Inflammatory macrophage treated with lipopolysaccharide for 1 hour (primary cell): ENCODE data around the gene SLC48A1.
"Not testable (repeated sequence)": the region's sequence is repeated elsewhere in the genome, so short reads cannot be mapped to it uniquely, and the experiment has no call there.

Experiments used
- DNase-seq, 2 donors: peaks; one replicate each; pipeline ENCODE4 v3.0.0-alpha.2; 2020 to 2022

SLC48A1 gene

DNA sequence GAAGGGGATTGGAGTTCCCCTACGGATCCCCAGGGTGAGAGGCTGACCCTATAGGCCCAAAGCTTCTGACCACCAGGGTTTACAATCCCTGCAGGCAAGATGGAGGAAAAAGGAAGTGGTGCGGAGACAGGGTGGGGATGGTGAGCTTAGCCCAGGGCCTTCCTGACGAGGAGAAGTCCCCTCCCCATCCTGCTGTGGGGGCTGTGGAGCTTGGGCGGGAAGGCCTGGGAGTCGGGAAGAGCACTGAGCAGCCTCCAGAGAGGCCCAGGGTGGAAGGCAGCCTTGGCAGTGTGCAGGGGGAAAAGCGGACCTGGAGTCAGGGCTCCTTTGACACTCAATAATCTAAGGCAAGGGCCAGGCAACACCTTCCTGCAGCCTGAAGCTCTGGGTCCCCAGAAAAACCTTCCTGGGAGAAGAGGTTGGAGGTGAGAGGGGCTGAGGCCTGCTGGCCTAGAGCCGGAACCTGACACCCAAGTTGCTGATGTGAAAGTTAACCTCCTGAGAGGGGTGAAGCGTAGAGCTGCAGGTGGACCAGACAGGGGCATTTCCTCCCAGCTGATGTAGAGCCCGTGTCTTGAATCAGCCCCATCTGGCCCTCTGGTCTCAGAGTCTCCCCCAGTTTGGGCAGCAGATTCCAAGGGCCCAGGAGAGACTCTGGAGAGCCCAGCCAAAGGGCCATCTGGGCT lies 40.6 kb downstream of the SLC48A1 start:
- DNase-seq, result peak; percentile 76 to 78

DNA sequence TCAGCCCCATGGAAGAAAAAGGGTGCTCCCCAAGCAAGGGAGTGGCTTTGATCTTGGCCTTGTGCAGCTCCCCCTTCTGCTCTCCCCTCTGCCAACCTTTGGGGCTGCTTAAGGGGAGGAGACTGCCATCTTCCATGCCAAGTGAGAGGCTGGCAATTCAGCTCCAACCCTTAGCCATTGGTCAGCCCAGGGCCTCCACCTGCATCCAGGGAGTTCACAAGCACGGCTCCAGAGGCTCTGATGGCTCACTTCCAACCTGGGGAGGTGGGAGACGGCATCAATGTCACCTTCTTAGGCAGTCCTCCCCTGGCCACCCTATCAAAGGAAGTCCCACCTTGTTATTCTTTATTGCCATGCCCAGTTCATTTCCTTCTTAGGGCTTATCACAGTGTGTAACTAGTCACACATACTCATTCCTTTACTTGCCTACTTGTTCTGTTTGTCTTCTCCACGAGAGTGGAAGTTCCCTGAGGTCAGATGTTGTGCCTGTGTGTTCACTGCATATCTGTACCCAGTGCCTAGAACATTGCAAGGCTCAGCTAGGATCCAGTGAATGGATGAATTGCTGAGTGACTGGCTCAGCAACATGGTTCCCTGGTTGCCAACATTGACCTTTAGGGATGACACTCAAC lies 41.6 kb downstream of the SLC48A1 start:
- no peak for DNase-seq

DNA sequence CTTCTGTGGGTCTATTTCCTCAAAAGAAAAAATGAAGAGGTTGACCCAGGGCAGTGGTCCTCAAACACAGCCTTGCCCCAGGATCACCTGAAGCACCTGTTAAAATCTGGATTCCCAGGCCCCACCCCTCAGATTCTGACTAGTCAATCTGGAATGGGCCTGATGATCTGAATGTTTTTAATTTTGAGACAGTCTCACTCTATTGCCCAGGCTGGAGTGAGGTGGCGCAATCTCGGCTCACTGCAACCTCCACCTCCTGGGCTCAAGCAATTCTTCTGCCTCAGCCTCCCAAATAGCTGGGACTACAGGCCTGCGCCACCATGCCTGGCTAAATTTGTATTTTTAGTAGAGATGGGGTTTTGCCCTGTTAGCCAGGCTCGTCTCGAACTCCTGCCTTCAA lies 42.4 kb downstream of the SLC48A1 start:
- DNase-seq, result not testable (repeated sequence)

DNA sequence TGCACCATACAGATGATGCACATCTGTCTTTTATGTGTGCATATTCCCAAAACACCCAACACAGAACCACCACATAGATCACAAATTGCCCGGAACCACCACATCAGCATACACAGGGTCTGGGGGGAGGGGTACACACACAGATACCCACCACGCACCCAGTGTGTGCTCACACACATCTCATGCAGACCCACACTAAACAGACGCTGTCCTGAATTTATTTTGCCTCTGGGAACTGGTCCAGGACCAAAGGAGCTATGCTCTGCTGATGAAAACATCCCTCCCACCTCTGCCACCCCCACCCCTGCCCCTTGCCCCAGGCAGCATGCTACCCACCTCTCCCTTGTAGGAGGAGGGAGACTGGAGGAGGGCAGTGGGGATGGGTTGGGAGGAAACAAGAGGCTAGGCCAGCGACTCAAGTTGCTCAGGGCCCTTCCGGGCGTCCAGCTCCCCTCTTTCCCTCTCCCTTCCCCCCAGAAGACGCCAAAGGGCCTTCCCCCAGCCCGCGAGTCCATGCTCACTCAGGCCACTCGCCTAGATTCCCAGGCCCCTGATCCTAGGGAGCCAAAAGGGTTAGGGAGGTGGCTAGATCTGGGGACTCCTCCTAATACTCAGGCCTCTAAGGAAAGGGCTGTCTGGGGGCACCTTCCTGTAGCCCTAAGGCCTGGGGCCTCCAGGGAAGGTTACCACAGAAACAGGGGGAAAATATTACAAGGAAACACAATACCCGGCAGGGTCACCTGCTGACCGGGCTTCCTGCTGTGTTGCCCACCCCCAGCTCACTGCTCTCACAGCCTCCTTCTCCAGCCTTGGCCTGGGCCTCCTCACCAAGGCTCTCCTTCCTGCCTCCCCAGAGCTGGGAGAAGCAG lies 43.6 kb downstream of the SLC48A1 start:
- DNase-seq, result no peak

DNA sequence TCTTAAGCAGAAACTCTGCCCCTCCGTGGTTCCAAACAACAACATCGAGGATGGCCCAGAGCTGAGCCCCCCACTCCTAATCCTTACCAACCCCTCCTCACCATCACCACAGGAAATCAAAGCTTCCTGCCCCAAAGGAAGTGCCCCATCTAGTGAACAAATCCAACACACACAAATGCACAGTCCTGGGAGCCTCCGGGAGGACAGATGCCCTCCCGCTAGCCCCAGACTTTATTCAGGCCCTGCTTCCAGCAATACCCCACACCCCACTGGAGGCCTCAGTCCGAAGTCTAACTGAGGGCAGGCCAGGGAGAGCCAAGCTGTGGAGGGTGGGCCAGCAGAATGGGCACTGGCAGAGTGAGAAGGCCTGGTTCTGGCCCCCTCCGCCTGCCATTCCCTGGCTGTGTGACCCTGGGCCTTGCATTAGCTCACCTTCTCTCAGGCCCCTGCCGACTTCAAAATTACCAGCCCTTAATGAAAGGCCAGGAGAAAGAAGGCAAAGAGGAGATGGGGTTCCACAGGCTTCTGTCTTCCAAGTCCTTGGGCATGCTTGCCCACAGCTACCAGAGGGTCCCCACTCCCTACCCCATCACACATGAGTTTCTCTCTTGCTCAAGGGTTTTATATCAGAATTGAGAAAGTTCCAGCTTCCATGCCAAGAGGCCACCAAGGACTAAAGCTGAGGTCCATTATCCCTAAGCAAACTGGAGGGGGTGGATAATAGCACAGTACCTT lies 44.4 kb downstream of the SLC48A1 start:
- no peak for DNase-seq

DNA sequence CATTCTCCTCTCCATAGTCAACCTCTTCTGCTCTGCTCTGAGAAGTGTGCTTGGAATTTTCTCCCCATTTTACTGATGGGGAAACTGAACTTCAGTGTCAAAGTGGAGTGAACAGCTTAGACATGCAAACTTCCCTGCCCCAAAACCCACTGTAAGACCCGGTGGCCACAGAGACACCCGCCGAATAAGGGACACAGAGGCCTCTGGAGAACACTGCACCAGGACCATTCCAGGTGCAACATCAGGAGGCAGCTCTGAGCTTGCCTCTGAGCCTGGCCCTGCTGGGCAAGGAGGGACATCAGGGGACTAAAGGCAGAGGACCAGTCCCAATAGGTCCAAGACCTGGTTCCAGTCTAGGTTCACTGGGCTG lies 45.0 kb downstream of the SLC48A1 start:
- no peak for DNase-seq

DNA sequence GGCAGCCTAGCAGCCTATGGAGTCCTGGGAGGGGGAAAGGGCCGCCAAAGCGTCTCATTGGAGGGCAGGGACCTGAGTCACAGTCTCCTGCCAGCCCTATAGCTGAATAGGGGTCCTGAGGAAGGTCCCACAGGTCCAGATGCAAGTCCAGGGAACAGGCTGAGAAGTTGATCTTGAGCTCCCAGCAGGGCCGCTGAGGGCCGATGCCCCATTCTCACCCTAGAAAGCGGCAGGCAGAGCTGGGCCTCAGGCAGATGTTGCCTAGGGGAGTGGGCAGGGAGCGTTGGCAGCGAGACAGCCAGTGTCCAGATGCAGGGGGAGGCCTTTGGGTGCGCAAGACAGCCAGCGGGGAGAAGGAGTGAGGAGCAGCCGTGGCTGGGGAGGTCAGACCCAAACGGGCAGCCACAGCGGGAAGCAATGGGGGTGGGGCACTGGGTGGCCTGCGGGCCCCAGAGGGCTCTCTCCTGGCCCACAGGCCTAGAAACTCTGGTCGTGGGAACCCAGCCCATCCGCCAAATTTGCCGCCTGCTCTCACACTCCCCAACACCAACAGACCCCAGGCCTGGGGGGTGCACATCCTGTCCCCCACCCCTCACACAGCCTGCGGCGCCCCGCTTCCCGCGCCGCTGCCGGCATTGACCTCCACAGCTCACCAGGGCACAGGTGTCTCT lies 45.6 kb downstream of the SLC48A1 start:
- DNase-seq, result no peak

DNA sequence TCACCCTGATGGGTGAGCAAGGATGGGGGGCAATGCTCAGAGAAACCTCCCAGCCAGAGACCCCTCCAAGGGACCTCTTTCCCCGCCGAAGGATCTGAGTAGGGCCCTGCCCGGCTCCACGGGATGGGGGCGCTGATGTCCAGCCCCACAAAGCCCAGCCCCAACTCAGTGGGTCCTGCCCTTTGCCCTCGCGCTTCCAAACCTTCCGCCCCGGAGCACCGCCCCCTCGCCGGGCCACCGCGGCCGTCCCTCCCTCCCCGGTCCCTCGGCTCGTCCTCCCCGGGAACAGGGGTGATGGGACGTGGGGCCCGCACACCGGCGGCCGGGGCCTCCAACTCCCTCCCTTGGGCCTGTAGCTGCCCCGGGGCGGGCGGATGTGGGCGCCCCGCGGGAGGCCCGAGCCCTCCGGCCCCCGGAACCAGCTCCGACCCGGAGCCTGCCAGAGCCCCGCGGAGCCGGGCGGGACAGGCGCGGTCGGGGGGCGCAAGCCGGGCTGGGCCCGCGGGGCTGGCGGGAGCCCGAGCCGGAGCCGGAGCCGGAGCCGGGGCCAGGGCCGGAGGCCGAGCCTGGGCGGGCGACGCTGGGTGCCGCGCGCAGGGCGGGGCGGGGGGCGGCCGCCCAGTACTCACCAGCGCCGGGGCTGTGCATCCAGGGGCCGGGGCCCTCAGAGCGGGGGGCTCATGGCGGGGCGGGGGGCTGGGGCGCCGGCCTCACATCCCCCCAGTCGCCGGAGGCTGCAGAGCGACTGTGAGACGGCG lies 46.3 kb downstream of the SLC48A1 start:
- DNase-seq, result peak; percentile 39 to 44

DNA sequence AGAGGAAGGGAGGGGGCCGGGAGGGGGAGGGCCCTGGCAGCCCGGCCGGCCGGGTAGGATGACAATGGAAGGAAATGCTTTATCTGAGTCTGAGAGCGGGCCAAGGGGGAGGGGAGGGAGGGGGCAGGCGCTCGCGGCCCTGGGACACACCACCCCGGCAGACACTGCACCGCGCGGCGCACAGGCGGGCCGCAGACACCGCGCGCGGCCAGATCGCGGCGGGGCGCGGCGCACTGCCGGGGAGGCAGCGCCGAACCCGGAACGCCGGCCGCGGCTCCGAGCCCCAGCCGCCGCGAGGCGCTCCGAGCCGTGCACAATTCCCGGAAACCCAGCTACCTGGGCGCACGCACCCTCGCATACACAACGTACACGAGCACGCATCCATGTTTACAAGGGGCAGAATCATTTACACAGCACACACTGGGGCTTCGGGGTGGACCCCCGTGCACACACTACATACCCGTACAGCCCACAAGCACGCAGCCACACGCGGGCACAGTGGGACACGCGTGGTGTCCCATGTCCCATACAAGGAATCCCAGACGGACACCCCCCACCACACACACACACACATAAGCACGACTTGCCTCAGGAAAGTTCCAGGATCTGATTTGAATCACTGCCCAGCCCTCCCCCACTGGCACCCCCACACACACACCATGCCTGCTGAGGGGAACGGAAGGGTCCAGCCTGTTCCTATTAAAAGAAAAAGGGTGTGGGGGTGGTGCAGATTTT lies 47.0 kb downstream of the SLC48A1 start, which contains the start of gene HDAC7:
TSS of gene HDAC7 (minus strand) at position 8 of the 735 bp plus-strand sequence. CDS start 118 bp downstream, outside the sequence.
- no peak for DNase-seq

DNA sequence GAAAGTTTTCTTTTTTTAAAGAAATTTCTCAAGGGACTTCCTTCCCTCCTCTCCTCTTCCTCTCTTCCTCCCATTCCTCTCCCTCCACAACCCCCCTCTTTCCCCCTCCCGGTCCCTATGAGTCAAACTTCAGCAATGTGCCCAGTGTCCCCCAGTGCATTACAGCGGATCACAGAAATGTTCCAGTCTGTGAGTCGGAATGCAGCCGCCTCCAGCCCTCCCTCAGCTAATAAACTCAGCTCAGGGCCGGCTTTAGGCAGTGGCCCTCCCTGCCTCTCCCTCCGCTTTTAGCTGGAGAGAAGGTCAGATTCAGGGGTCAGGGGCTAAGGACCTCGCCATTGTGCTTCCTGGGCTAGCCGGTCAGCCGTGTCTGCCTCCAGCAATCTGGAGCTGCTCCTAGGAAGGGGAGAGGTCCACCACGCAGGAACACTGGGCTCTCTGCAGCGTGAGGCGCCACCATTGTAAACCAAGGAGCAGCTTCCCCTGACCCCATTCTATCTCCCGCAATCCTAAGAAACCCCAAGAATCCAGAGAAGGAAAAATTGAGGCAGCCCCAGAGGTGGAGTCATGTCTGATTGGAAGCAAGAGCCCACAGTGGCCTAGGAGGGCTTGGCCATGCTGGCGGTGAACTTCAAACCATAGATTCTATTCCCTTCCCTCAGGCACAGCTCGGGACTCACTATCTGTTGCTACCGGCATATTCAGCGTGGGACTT lies 47.8 kb downstream of the SLC48A1 start:
- DNase-seq, result peak; percentile 66 to 79

DNA sequence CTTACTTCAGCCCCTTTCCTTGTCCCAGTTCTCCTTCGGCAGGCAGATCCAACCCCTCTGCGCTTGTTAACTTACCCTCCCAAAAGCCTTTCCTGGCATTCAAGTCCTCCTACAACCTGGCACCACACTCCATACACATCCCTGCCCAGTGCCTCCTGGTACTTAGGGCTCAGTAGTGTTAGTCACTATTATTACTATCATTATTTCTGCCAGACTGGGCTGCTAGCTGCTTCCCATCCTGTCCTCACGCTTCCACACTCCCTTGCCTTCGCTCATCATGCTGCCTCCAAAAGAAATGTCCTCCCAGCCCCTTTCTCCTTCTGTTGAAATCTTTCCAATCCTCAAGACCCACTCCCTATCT lies 48.3 kb downstream of the SLC48A1 start:
- no peak for DNase-seq

DNA sequence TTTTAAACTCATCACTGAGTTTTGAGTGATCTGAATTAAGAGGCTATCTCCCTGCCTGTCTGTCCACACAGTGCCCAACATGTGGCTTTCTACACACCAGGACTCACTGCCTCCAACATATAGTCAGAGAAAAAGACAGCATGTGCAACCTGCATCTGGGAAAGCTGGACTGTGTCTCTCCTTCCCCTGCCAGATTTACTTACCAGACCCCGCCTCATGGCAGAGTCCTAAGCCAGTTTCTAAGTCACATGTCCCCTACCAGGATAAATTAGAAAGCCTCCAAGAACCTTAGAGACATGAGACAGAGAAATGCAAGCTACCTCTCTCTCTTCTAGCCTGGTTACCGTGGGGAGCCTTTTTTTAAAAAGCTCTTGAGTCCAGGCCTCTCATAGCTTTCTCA lies 49.4 kb downstream of the SLC48A1 start:
- no peak for DNase-seq

DNA sequence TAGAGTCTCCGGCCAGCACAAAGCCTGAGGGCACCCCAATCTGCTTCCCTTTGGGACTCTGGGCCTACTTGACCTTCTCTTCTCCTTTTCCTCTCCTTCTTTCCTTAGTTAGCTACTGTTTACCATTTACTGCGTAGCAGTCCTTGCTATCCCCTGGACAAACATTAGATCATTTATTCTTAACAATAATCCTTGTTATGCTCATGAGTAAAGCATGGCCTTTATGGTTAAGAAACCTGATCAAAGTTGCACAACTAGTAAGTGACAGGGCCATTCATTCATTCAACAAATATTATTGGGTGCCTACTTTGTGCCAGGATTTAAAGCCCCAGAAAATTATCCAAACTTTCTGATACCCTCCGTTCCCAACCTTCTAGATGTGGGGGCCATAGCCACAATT lies 49.8 kb downstream of the SLC48A1 start:
- no peak for DNase-seq

DNA sequence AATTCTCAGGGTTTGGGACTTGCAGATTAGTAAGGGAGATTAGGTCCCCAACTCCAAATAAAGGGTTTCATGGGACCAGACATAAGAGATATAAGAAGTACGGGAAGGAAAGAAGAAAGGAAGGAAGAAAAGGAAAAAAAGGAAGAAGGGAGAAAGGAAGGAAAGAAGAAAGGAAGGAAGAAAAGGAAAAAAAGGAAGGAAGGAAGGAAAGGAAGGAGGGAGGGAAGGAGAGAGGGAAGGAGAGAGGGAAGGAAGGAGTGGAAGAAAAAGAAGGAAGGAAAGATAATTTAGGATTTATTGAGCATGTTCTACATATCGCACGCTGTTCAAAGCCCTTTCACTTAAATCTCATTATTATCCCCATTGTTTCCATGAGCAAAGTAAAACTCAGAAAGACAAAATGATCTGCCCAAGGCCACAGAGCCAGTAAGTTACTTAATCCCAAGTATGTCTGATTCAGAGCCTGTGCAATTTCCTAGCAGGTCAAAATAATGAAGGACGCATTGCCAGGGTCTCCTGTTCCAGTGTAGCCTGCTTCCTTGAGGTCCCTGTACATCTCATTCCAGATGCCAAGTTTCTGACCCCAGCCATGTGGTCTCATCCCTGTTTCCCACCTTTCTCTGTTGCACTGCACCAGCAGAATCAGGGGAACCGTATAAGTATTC lies 50.5 kb downstream of the SLC48A1 start:
- DNase-seq, result no peak

DNA sequence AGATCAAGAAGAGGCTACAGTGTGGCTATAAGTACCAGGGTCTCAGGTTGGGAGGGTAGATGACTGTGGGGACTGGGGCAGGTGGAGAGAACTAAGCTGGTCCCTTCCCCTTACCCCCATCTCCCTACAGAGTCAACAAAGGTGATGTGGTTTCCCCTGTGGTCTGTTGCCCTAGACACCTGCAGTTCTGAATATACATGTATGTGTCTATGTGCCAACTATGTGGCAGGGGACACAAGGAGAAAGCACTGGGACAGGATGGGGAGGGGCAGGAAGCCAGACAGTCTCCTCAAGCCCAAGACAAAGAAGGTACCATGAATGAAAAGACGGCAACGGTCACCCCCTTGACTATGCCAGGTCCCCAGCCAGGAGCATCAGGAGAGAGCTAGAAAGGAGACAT lies 51.2 kb downstream of the SLC48A1 start:
- no peak for DNase-seq

DNA sequence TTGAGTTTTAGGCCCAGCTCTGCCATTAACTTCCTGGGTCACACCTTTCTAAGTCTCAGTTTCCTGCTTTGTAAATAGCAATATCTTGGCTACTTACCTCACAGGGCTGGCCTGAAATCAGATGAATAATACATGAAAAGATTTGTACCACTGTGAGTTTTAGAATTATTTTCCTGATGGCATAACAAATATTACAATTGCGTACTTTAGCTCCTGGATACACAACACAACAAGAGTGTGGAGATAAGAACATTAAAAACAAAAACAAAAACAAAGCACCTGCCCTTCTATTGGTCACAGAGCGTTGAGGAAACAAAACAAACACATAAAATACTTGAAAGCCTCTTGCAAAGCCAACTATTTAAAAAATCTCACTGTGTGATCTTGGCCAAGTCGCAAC lies 51.6 kb downstream of the SLC48A1 start:
- DNase-seq, result no peak

DNA sequence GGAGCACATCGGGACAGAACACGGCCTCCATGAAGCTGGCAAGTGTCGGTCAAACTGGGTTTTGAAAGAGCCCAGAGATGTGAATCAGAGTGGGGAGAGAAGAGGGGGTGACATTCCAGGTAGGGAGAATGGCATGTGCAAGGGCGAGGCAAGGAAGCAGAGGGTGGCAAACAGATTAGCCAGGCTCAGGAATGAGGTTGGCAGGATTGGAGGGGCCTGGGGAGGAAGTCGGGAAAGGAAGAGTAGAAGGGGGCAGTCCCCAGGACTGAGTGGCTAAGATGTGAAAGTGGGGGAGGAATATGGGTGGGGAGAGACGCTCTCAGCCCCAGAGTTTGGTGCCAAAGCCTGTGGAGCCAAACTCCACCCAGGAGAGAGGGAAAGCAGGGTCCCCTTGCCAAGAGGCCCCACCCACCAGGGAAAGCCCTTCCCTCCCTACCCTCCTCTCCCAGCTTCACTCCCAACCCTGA lies 52.2 kb downstream of the SLC48A1 start:
- no peak for DNase-seq

DNA sequence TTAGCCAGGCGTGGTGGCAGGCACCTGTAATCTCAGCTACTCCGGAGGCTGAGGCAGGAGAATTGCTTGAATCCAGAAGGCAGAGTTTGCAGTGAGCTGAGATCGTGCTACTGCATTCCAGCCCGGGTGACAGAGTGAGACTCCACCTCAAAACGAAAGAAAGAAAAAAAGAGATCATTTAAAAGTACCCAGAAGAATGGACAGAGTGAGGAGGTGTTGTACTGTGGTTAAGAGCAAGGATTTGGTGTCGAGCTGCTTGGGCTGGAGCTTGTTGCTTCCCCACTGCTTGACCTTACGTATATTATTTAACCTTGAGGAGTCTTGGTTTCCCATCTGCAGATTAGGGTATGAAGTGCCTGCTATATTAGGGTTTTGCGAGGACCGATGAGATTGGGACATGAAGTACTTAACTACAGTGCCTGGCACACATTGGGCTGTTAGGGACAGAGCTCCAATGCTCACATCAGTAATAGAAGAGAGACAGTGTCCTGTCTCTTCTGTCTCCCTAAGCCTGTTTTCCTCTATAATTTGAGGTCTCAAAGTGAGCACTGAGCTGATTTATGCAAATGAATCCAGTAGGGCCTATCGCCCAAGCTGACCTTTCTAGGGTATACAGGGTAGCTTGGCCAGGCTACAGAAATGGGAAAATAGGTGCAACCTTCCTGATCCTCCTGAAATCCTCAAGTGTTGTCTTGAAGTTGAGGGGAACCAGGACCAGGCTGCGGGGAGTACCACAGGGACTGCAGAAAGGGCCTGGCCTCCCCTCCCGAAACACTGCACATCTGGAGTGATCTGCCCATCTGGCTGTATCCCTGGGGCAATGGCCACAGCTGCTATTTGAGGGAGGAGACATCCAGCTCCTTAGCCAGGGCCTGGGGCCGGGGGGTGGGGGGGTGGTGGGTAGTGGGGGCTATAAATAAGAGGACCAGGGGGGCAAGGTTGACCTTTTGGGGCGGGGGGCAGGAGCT lies 55.3 kb downstream of the SLC48A1 start:
- no peak for DNase-seq
